Measurements from ENCODE around the gene LBHD1.

DNA sequence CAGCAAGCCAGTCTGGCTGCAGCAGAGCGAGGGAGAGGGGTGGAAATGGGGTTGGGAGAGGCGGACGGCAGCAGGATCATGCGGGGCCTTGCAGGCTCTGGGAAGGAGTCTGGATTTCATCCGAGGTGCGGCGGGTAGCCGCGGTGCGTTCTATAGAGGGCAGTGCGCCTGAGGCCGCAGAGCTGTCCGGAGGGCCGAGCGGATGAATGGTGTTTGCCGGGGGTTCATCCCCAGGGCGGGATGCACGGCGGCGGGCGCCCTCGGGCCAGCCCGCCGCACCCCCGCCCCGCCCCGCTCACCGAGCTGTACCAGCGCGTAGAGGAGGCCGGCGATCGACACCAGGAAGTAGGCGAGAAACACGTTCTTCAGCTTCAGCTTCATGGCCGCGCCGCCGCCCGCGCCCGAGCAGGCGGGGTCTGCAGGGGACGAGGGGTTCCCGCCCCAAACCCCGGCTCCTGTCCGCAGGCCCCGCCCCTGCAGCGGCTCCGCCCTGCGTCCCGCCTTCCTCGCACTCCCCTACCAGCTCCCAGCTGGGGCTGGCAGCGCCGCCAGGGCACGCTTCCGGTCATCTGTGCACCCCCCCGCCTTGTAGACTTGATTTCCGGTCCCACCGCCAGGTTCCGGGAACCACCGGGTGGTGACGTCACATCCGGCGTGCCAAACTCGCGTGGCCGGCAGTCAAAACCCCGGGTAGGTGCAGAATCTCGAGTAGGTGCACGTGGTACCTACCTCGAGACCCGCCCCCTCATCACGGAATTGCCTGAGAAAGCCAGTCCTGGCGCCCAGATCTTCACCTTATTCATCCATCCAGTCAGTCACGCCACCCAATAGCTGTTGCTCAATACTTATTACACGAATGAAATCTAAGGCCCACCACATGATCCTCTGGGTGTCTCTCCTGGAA, 50.2 kb downstream of the LBHD1 start, which contains the start of gene B3GAT3:
- TF ChIP-seq CTCF (IDR thresholded peaks at IDR 0.05) = no peak
- peak; percentile 76 for TF ChIP-seq POLR2A (IDR thresholded peaks at IDR 0.05)

Data from sigmoid colon (tissue), 3 donors.